ENCODE data around the gene NEGR1.

Gene NEGR1

GRCh38 chr1:71657891-71658679 is 624.3 kb downstream of the NEGR1 start:
- no peak for DNase-seq (ENCODE audit: low read depth)
- no peak overlapping the region for H3K4me3 ChIP-seq (ENCODE audit: low read depth, low read length)
- TF ChIP-seq CTCF (IDR thresholded peaks at IDR 0.05; ENCODE audit: low read depth, low read length) (no peak), POLR2A (IDR thresholded peaks at IDR 0.05; ENCODE audit: extremely low read depth, insufficient read length) (no peak), MYC (IDR thresholded peaks at IDR 0.05; ENCODE audit: low read depth, low read length) (no peak)
- TF ChIP-seq, protein P1, sequence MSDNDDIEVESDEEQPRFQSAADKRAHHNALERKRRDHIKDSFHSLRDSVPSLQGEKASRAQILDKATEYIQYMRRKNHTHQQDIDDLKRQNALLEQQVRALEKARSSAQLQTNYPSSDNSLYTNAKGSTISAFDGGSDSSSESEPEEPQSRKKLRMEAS (IDR thresholded peaks at IDR 0.05; ENCODE audit: low read depth, low read length): no peak

DNA sequence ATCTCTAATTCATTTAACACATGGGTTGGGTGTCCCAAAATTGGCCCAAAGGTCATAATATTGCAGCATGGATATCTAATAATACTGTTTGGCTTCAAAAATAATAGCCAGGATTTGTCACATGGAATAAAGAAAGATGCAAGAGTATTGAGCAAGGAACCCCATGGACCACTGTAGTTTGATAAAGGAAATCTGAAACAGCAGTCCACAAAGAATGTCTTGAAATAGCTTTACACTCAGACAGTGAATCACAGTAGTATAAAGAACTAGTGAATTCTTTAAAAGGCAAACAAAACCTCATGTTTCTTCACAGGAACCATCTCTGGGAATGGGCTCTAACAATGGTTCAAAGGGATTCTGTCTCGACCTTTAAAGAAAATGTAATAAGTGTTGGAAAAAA is 625.4 kb downstream of the NEGR1 start:
- DNase-seq (ENCODE audit: low read depth): no peak
- TF ChIP-seq CTCF (IDR thresholded peaks at IDR 0.05; ENCODE audit: low read depth, low read length) (no peak), MYC (IDR thresholded peaks at IDR 0.05; ENCODE audit: low read depth, low read length) (no peak), POLR2A (IDR thresholded peaks at IDR 0.05; ENCODE audit: extremely low read depth, insufficient read length) (no peak)
- TF ChIP-seq, protein P1 (IDR thresholded peaks at IDR 0.05; ENCODE audit: low read depth, low read length): no peak
- H3K4me3 ChIP-seq (ENCODE audit: low read depth, low read length): no peak overlapping the region

DNA sequence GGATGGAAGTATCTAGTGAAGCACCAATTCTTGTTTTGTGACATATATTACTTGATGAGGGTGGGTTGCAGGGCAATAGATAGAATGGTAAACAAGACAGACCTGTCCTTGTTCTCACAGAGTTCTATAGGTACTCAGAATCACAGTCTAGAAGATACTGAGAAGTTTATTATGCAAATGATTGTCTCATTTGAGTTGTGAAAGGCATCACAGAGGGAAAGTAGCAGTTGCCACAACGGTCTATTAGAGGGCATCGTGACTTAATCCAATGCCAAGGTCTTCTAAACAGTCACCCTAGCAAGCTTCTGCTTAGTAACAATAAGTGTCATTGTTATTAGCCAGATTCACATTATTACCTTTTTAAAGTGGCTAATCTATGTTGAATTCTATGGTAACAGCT is 626.7 kb downstream of the NEGR1 start:
- no peak overlapping the region for H3K4me3 ChIP-seq (ENCODE audit: low read depth, low read length)
- DNase-seq (ENCODE audit: low read depth): no peak
- TF ChIP-seq MYC (IDR thresholded peaks at IDR 0.05; ENCODE audit: low read depth, low read length) (no peak), CTCF (IDR thresholded peaks at IDR 0.05; ENCODE audit: low read depth, low read length) (no peak), POLR2A (IDR thresholded peaks at IDR 0.05; ENCODE audit: extremely low read depth, insufficient read length) (no peak)
- TF ChIP-seq, protein P1 (IDR thresholded peaks at IDR 0.05; ENCODE audit: low read depth, low read length): no peak

DNA sequence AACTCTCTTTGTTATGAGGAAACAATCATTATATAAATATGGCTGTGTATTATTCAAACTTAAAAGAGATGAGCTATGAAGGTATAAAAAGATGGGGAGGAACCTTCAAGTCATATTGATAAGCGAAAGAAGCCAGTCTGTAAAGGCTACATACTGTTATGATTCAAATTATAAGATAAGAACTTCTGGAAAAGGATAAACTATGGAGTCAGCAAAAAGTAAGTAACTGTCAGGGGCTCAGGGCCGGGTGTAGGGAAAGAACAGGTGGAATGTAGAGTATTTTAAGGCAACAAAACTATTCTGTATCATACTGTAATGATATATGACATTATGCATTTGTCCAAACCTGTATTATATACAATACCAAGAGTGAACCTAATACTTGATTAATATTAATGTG is 628.4 kb downstream of the NEGR1 start:
- no peak for TF ChIP-seq CTCF (IDR thresholded peaks at IDR 0.05; ENCODE audit: low read depth, low read length)
- TF ChIP-seq, protein P1 (IDR thresholded peaks at IDR 0.05; ENCODE audit: low read depth, low read length): no peak
- no peak for TF ChIP-seq MYC (IDR thresholded peaks at IDR 0.05; ENCODE audit: low read depth, low read length)
- no peak for TF ChIP-seq POLR2A (IDR thresholded peaks at IDR 0.05; ENCODE audit: extremely low read depth, insufficient read length)
- no peak for DNase-seq (ENCODE audit: low read depth)
- H3K4me3 ChIP-seq (ENCODE audit: low read depth, low read length): no peak overlapping the region

- DNase-seq (ENCODE audit: low read depth): no peak
- H3K4me3 ChIP-seq (ENCODE audit: low read depth, low read length): no peak overlapping the region
- TF ChIP-seq POLR2A (IDR thresholded peaks at IDR 0.05; ENCODE audit: extremely low read depth, insufficient read length) (no peak), MYC (IDR thresholded peaks at IDR 0.05; ENCODE audit: low read depth, low read length) (no peak)
Measured at GRCh38 chr1:71651214-71651613, 631.1 kb downstream of the NEGR1 start.

DNA sequence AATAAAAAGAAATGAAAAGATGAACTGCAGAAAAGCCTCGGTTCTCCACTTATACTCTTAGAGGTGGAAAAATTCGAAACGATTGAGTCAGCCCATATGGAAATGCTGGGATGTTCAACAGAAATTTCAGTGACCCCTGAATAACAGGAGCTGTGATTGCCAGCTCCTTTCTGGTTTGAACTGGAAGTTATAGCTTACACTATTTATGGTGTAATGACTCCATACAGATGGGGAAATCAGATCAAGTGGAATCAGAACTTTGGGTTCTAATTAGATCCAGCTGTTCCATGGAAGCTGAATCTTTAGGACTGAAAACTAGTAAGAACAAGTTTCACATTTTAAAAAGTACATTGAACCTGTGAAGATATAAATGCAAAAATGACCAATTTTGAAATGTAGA is 632.2 kb downstream of the NEGR1 start:
- DNase-seq (ENCODE audit: low read depth): no peak
- no peak overlapping the region for H3K4me3 ChIP-seq (ENCODE audit: low read depth, low read length)
- TF ChIP-seq, protein P1 (IDR thresholded peaks at IDR 0.05; ENCODE audit: low read depth, low read length): no peak
- TF ChIP-seq MYC (IDR thresholded peaks at IDR 0.05; ENCODE audit: low read depth, low read length) (no peak), POLR2A (IDR thresholded peaks at IDR 0.05; ENCODE audit: extremely low read depth, insufficient read length) (no peak), CTCF (IDR thresholded peaks at IDR 0.05; ENCODE audit: low read depth, low read length) (no peak)

All from NB4 (cell line).